Suprapubic skin (tissue), 3 donors: ENCODE measurements around the gene PLXND1.

ENCODE experiments used
- EP300 ChIP-seq: sonication (generic); formaldehyde crosslinking; IDR thresholded peaks from one replicate; pipeline ENCODE4 v1.6.1; 2017; ENCODE audit warnings: antibody characterized with exemption
- POLR2A ChIP-seq, 2 donors: fragments of 450-650 bp; IDR thresholded peaks; one replicate each; pipeline ENCODE4 v1.6.1; 2017; ENCODE audit warnings: antibody characterized with exemption in 2 of 2, mild to moderate bottlenecking in 2 of 2, moderate library complexity in 2 of 2
- TF ChIP-seq, protein P1 (sequence below), 2 donors: fragments of 200-600 bp in 1 of 2; fragments of 450-650 bp in 1 of 2; sonication (generic) in 1 of 2; IDR thresholded peaks; one replicate each; pipeline ENCODE4 v1.5.1; 2016 to 2019; ENCODE audit warnings: antibody characterized with exemption in 2 of 2, mild to moderate bottlenecking in 1 of 2, moderate library complexity in 1 of 2

GRCh38 chr3:129598000-129598381, 8.5 kb downstream of the PLXND1 start:
- no peak for TF ChIP-seq POLR2A (IDR thresholded peaks at IDR 0.05)
- TF ChIP-seq, protein P1, sequence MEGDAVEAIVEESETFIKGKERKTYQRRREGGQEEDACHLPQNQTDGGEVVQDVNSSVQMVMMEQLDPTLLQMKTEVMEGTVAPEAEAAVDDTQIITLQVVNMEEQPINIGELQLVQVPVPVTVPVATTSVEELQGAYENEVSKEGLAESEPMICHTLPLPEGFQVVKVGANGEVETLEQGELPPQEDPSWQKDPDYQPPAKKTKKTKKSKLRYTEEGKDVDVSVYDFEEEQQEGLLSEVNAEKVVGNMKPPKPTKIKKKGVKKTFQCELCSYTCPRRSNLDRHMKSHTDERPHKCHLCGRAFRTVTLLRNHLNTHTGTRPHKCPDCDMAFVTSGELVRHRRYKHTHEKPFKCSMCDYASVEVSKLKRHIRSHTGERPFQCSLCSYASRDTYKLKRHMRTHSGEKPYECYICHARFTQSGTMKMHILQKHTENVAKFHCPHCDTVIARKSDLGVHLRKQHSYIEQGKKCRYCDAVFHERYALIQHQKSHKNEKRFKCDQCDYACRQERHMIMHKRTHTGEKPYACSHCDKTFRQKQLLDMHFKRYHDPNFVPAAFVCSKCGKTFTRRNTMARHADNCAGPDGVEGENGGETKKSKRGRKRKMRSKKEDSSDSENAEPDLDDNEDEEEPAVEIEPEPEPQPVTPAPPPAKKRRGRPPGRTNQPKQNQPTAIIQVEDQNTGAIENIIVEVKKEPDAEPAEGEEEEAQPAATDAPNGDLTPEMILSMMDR (IDR thresholded peaks at IDR 0.05): no peak
- no peak for TF ChIP-seq EP300
